SK-N-SH (cell line): ENCODE measurements around the gene OXCT1. TPM values are rescaled to one million over a fixed set of nuclear protein-coding genes. Genes with fewer than 3 reads are reported as not detected.

Source experiments
- CTCF ChIA-PET: fragments of 300-600, 350-600 bp; formaldehyde crosslinking; extraction: SDS; loops from one replicate; lab custom pipeline; 2021; lab: Yijun Ruan, JAX
- POLR2A ChIA-PET: fragments of 350-600 bp; sonication (Branson Sonifier 250); formaldehyde crosslinking; extraction: SDS; loops from one replicate; lab custom pipeline; 2020; ENCODE audit warnings: antibody characterized with exemption, inconsistent platforms; lab: Yijun Ruan, JAX
- DNase-seq: peaks from one replicate; pipeline ENCODE4 v3.0.0; 2012
- H2AFZ ChIP-seq: fragments of 200-600 bp; sonication (generic); 2 replicates; pipeline ENCODE4 v1.8.1; 2016; ENCODE audit warnings: antibody characterized with exemption, mild to moderate bottlenecking, low read depth
- H3F3A ChIP-seq: fragments of 200-600 bp; sonication (generic); replicated peaks from 2 replicates; pipeline ENCODE3; 2016; ENCODE audit warnings: antibody characterized with exemption, mild to moderate bottlenecking; ENCODE audit not compliant: insufficient read depth
- H3K27ac ChIP-seq, 2 experiments: fragments of 200-500 bp in 1 of 2; fragments of 200-600 bp in 1 of 2; sonication (Bioruptor generic) in 1 of 2; sonication (generic), shearing (Covaris generic) in 1 of 2; 2 replicates each; pipeline versions ENCODE4 v1.5.1 to v1.6.1; 2014 to 2016; ENCODE audit warnings: low read depth in 2 of 2, inconsistent platforms in 1 of 2, low read length in 1 of 2, mild to moderate bottlenecking in 1 of 2, mixed read lengths in 1 of 2
- H3K27me3 ChIP-seq: fragments of 200-600 bp; sonication (generic), shearing (Covaris generic); 2 replicates; pipeline ENCODE4 v1.6.1; 2016; ENCODE audit warnings: mixed run types; ENCODE audit not compliant: insufficient read depth
- H3K36me3 ChIP-seq, 2 experiments: fragments of 200-500 bp in 1 of 2; fragments of 200-600 bp in 1 of 2; sonication (Bioruptor generic) in 1 of 2; sonication (generic) in 1 of 2; replicated peaks in 1 of 2; 2 replicates each; pipeline versions ENCODE3 to v1.5.1; 2014 to 2016; ENCODE audit warnings: low read length in 1 of 2, mild to moderate bottlenecking in 1 of 2; ENCODE audit not compliant: insufficient read depth in 2 of 2, control insufficient read depth in 1 of 2
- H3K4me1 ChIP-seq, 2 experiments: fragments of 200-500 bp in 1 of 2; fragments of 200-600 bp in 1 of 2; sonication (Bioruptor generic) in 1 of 2; sonication (generic), shearing (Covaris generic) in 1 of 2; 2 replicates each; pipeline versions ENCODE4 v1.5.1 to v1.6.1; 2014 to 2016; ENCODE audit warnings: low read depth in 1 of 2, low read length in 1 of 2, mixed run types in 1 of 2; ENCODE audit not compliant: insufficient read depth in 2 of 2, control insufficient read depth in 1 of 2
- H3K4me2 ChIP-seq: fragments of 200-600 bp; sonication (generic), shearing (Covaris generic); 2 replicates; pipeline ENCODE4 v1.6.1; 2017; ENCODE audit warnings: mixed run types
- H3K4me3 ChIP-seq, 2 experiments: fragments of 200-500 bp in 1 of 2; fragments of 200-600 bp in 1 of 2; sonication (Bioruptor generic) in 1 of 2; sonication (generic), shearing (Covaris generic) in 1 of 2; 2 replicates each; pipeline versions ENCODE4 v1.5.1 to v1.8.1; 2014 to 2016; ENCODE audit warnings: low read depth in 2 of 2, inconsistent platforms in 1 of 2, low read length in 1 of 2, mild to moderate bottlenecking in 1 of 2, mixed read lengths in 1 of 2, moderate library complexity in 1 of 2
- H3K79me2 ChIP-seq: fragments of 200-600 bp; sonication (generic); 2 replicates; pipeline ENCODE4 v1.8.1; 2017; ENCODE audit warnings: mild to moderate bottlenecking; ENCODE audit not compliant: insufficient read depth
- H3K9ac ChIP-seq: fragments of 200-600 bp; sonication (generic); 2 replicates; pipeline ENCODE4 v1.6.1; 2017; ENCODE audit warnings: mixed run types
- H3K9me2 ChIP-seq: fragments of 200-600 bp; sonication (generic); 2 replicates; pipeline ENCODE4 v1.6.1; 2017; ENCODE audit warnings: mixed run types
- H3K9me3 ChIP-seq: fragments of 200-600 bp; sonication (generic); 2 replicates; pipeline ENCODE4 v1.6.1; 2017; ENCODE audit warnings: mixed run types, mild to moderate bottlenecking, moderate library complexity
- H4K20me1 ChIP-seq: fragments of 200-600 bp; sonication (generic); 2 replicates; pipeline ENCODE4 v1.6.1; 2017; ENCODE audit warnings: mild to moderate bottlenecking, mixed run types; ENCODE audit not compliant: insufficient read depth
- FOXJ3 ChIP-seq: sonication (generic); formaldehyde crosslinking; IDR thresholded peaks from 2 replicates; pipeline ENCODE4 v1.5.1; 2020; ENCODE audit warnings: mild to moderate bottlenecking, missing genetic modification reagents
- FOXM1 ChIP-seq: IDR thresholded peaks from 2 replicates; pipeline ENCODE4 v1.4.0; 2012; ENCODE audit warnings: low read depth, mild to moderate bottlenecking
- JUND ChIP-seq: IDR thresholded peaks from 2 replicates; pipeline ENCODE4 v1.4.0; 2012
- MEF2A ChIP-seq: IDR thresholded peaks from 2 replicates; pipeline ENCODE4 v1.4.0; 2012; ENCODE audit warnings: low read depth, borderline replicate concordance
- NRF1 ChIP-seq: IDR thresholded peaks from 2 replicates; pipeline ENCODE4 v1.6.1; 2012; ENCODE audit warnings: low read depth, mild to moderate bottlenecking, low read length
- POLR2AphosphoS5 ChIP-seq: IDR thresholded peaks from 2 replicates; pipeline ENCODE4 v1.6.1; 2012; ENCODE audit warnings: low read depth, low read length
- RAD21 ChIP-seq: IDR thresholded peaks from 2 replicates; pipeline ENCODE4 v1.6.1; 2012; ENCODE audit warnings: mild to moderate bottlenecking, low read length
- RCOR1 ChIP-seq: fragments of 150-350 bp; IDR thresholded peaks from 2 replicates; pipeline ENCODE4 v1.6.1; 2017; ENCODE audit warnings: antibody characterized with exemption, low read length
- SIN3A ChIP-seq: IDR thresholded peaks from 2 replicates; pipeline ENCODE4 v1.6.1; 2012; ENCODE audit warnings: low read depth, mild to moderate bottlenecking, low read length, moderate library complexity, borderline replicate concordance
- TCF12 ChIP-seq: IDR thresholded peaks from 2 replicates; pipeline ENCODE4 v1.4.0; 2012
- WGBS: methylation state at CpG from one replicate; pipeline ENCODE4 v1.1.6; 2017; ENCODE audit warnings: low lambda C conversion rate; 5-methylcytosine and 5-hydroxymethylcytosine counted together
- polyA plus RNA-seq, 3 experiments: library from polyadenylated mRNA; depleted of rRNA; stranded (reverse); fragments of >200 nt; gene quantifications; 2 replicates each; pipeline ENCODE4 v1.2.3, GENCODE V29; 2012
- TF ChIP-seq, protein P1 (sequence below): IDR thresholded peaks from 2 replicates; pipeline ENCODE4; 2012
- TF ChIP-seq, protein P2 (sequence below): fragments of 150-350 bp; IDR thresholded peaks from 2 replicates; pipeline ENCODE4 v1.6.1; 2017; ENCODE audit warnings: antibody characterized with exemption, low read length, low read depth, borderline replicate concordance

The OXCT1 gene
- polyA plus RNA-seq, 1 of the 3 experiments (the other 2 are of a cell fraction), result 11.7 TPM

DNA sequence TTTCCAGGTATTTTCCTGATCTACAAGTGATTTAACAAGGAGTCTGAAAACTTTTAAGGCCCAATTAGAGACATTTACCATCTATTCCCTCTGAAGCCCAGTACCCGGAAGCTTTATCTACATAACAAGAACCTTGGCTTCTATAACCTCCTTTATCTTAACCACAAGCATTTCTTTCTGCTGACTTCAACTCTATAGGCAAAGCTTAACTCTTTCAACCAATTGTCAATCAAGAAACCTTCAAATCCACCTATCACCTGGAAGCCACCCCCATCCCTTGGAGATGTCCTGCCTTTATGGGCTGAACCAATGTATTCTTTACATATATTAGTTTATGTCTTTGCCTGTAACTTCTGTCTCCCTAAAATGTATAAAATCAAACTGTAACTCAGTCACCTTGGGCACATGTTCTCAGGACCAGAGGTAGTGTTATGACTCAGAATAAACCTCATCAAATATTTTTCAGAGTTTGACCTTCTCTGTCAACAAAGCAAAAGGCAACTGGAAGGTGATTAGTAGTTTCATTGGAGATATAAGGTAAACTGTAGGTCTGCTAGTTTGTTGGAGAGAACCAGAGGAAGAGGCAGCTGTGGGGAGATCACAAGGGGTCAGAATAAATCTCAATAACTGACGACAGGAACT is 21.0 kb upstream of the OXCT1 start:
- CTCF ChIA-PET, result interaction anchor here (1.1 kb wide), 1 partner anchor 167 kb away, joined by 3 read pairs; no protein-coding TSS in a partner anchor
- DNase-seq, result no peak
- H3K9me3 ChIP-seq, result no peaks in the 10 kb centered on the region
- POLR2A ChIA-PET, result no interaction called here
- no peak overlapping the region for H3K27ac ChIP-seq
- H3K4me2 ChIP-seq, result no peak overlapping the region
- no peaks in the 10 kb centered on the region for H3K36me3 ChIP-seq
- no peaks in the 10 kb centered on the region for H3K9me2 ChIP-seq
- no peaks in the 10 kb centered on the region for H3K4me1 ChIP-seq
- TF ChIP-seq JUND (no peak), NRF1 (no peak), SIN3A (no peak), POLR2AphosphoS5 (no peak), MEF2A (no peak), RCOR1 (no peak), FOXM1 (no peak), TCF12 (no peak)
- 48% methylated on average over 2 of the region's 2 CpGs for whole genome bisulfite sequencing
- H3F3A ChIP-seq, result no peaks in the 10 kb centered on the region
- H3K27me3 ChIP-seq, result no peaks in the 10 kb centered on the region
- no peak overlapping the region for H2AFZ ChIP-seq
- no peaks in the 10 kb centered on the region for H4K20me1 ChIP-seq
- H3K79me2 ChIP-seq, result no peaks in the 10 kb centered on the region
- H3K9ac ChIP-seq, result no peak overlapping the region
- no peak overlapping the region for H3K4me3 ChIP-seq

DNA sequence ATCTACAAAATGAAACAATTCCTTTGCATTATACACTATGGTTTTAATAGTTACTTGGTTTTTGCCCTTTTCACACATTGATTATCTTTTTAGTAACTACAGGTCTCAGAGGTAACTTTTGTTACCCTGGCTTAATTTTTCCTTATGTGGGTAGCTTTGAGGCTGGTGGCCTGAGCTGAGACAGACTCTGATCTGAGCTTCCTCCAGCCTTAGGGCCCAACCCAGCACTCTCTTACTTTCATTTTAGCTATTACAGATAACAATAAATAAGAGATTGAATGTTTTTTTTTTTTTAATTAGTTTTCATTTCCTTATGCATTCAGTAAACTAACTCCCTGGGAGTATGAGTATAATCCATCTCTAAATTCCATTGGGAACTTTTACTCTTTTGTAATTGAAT is 15.1 kb upstream of the OXCT1 start:
- H3K79me2 ChIP-seq, result no peaks in the 10 kb centered on the region
- H3K36me3 ChIP-seq, result no peaks in the 10 kb centered on the region
- H3K27ac ChIP-seq, result no peak overlapping the region
- DNase-seq, result no peak
- POLR2A ChIA-PET, result no interaction called here
- peaks cover 0 to 5% of the 10 kb centered on the region in 2 experiments; a peak in 1 of 4 replicates for H3K4me1 ChIP-seq
- H3K4me2 ChIP-seq, result no peak overlapping the region
- H2AFZ ChIP-seq, result no peak overlapping the region
- H3K9ac ChIP-seq, result no peak overlapping the region
- no peaks in the 10 kb centered on the region for H3K9me2 ChIP-seq
- H3F3A ChIP-seq, result no peaks in the 10 kb centered on the region
- no peaks in the 10 kb centered on the region for H3K27me3 ChIP-seq
- TF ChIP-seq FOXJ3 (CRISPR knock-in tag) (no peak), RAD21 (no peak), NRF1 (no peak)
- TF ChIP-seq, protein P1, sequence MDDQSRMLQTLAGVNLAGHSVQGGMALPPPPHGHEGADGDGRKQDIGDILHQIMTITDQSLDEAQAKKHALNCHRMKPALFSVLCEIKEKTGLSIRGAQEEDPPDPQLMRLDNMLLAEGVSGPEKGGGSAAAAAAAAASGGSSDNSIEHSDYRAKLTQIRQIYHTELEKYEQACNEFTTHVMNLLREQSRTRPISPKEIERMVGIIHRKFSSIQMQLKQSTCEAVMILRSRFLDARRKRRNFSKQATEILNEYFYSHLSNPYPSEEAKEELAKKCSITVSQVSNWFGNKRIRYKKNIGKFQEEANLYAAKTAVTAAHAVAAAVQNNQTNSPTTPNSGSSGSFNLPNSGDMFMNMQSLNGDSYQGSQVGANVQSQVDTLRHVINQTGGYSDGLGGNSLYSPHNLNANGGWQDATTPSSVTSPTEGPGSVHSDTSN, result no peak
- TF ChIP-seq, protein P2, sequence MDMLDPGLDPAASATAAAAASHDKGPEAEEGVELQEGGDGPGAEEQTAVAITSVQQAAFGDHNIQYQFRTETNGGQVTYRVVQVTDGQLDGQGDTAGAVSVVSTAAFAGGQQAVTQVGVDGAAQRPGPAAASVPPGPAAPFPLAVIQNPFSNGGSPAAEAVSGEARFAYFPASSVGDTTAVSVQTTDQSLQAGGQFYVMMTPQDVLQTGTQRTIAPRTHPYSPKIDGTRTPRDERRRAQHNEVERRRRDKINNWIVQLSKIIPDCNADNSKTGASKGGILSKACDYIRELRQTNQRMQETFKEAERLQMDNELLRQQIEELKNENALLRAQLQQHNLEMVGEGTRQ, result no peak
- H3K4me3 ChIP-seq, result no peak overlapping the region
- no peaks in the 10 kb centered on the region for H3K9me3 ChIP-seq
- no peaks in the 10 kb centered on the region for H4K20me1 ChIP-seq
- CTCF ChIA-PET, result interaction anchor here (1.1 kb wide), 1 partner anchor 29 kb away, joined by 3 read pairs; no protein-coding TSS in a partner anchor
